Small intestine (tissue), 7 donors: Measurements from ENCODE around the gene REG4. TPM values are rescaled to one million over a fixed set of nuclear protein-coding genes. Genes with fewer than 3 reads are reported as not detected.
A peak's percentile ranks its signal among the peaks of the same experiment; 100 is the strongest.

Source experiments
- DNase-seq, 2 donors: peaks; one replicate each; pipeline versions ENCODE4 v3.0.0 to v3.0.0-alpha.2; 2013
- FAIRE-seq: peaks from 2 replicates; lab custom pipeline; 2012; peaks lifted over from hg19 to GRCh38; lab: Jason Lieb, UNC
- H3K27ac ChIP-seq, 3 donors: one replicate each; pipeline ENCODE4 v1.5.1; 2013; ENCODE audit warnings: low read length in 2 of 3, mild to moderate bottlenecking in 2 of 3, control low read depth in 1 of 3, inconsistent platforms in 1 of 3, low read depth in 1 of 3, moderate library complexity in 1 of 3
- H3K27me3 ChIP-seq, 3 donors: one replicate each; pipeline ENCODE4 v1.6.1; 2013; ENCODE audit warnings: low read length in 3 of 3, inconsistent platforms in 1 of 3; ENCODE audit not compliant: control insufficient read depth in 3 of 3, insufficient read depth in 3 of 3
- H3K36me3 ChIP-seq, 3 donors: one replicate each; pipeline ENCODE4 v1.6.1; 2013; ENCODE audit warnings: low read length in 3 of 3, inconsistent platforms in 1 of 3, low read depth in 1 of 3, mild to moderate bottlenecking in 1 of 3, moderate library complexity in 1 of 3; ENCODE audit not compliant: control insufficient read depth in 3 of 3, insufficient read depth in 2 of 3
- H3K4me1 ChIP-seq, 3 donors: one replicate each; pipeline ENCODE4 v1.6.1; 2013; ENCODE audit warnings: low read length in 2 of 3, inconsistent platforms in 1 of 3, low read depth in 1 of 3, mild to moderate bottlenecking in 1 of 3, moderate library complexity in 1 of 3; ENCODE audit not compliant: control insufficient read depth in 3 of 3, insufficient read depth in 2 of 3
- H3K4me3 ChIP-seq, 3 donors: one replicate each; pipeline ENCODE4 v1.5.1; 2013; ENCODE audit warnings: low read length in 3 of 3, control low read depth in 1 of 3, inconsistent platforms in 1 of 3, low read depth in 1 of 3, mild to moderate bottlenecking in 1 of 3, moderate library complexity in 1 of 3
- H3K9me3 ChIP-seq, 2 donors: one replicate each; pipeline ENCODE4 v1.6.1; 2013; ENCODE audit warnings: low read depth in 1 of 2, low read length in 1 of 2; ENCODE audit not compliant: control insufficient read depth in 2 of 2, insufficient read depth in 1 of 2
- WGBS, 3 donors: extraction: QIAGEN DNeasy Blood & Tissue Kit; methylation state at CpG; one replicate each; pipeline ENCODE4 v1.1.7; 2013; 5-methylcytosine and 5-hydroxymethylcytosine counted together
- polyA plus RNA-seq, 4 donors: library from polyadenylated mRNA; stranded (reverse) in 3 of 4; unstranded in 1 of 4; fragments of 200-250 nt in 3 of 4; fragments of 120-200 nt in 1 of 4; gene quantifications; one replicate each; pipeline versions ENCODE4 v1.2.1 to v1.2.3, GENCODE V29; 2013
- donor health status: healthy with polysubstance abuse.
- donor health status: control.
- donor health status: control.
- donor health status: Bipolar disorder and iron deficiency.
- donor health status: healthy.

REG4 gene
- polyA plus RNA-seq, 4 donors, result 145 to 1,219 (median 254) TPM

DNA sequence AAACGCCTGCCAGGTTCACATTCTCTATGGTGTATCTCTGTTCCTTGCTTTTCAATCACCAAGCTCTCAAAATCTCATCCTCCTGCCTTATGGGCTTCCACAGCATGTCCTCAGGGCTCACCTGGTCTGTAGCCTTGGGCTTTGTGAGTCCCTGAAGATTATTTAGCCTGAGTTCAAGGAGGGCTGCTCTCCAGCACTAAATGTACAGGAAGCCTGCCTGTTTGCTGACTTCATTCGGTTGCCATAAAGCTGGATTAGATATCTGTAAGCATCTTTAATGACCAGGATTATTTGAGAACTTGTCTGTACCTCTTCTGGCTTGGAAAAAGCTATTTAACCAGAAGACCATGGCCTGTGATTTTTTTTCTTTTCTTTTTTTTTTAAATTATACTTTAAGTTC lies 6.9 kb upstream of the REG4 start:
- FAIRE-seq, result no peak
- H3K27ac ChIP-seq, result no peak overlapping the region
- no peaks in the 10 kb centered on the region for H3K36me3 ChIP-seq
- H3K4me3 ChIP-seq, result no peak overlapping the region
- DNase-seq, result peak in 1 of 2 donors; percentile 39
- no peaks in the 10 kb centered on the region for H3K27me3 ChIP-seq
- 50 to 69% (median 63%) methylated on average over 2 of the region's 2 CpGs for WGBS, 3 donors
- peaks cover 5 to 33% (median 6%) of the 10 kb centered on the region in 3 donors for H3K4me1 ChIP-seq
- peaks cover 0 to 2% of the 10 kb centered on the region in 2 donors for H3K9me3 ChIP-seq

DNA sequence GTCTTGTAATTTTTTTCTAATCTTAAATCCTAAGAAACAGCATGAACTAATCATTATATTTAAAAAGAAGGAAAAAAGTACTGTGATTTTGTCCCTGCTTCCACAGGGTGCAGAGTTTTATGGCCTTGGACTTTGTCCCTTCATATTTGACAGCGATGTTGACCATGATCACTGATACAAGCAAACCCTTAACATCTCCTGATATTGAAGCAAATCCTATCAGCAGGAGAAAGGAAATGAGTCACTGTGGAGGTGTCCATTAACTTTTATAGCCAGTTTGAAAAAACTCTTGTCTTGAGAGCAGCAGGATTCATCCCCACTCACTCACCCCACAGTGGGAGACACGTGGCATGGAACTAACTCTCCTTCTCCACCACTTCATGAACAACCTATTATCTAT lies 5.1 kb upstream of the REG4 start:
- peak overlapping the region in 2 of 3 donors; percentile 54 to 81 for H3K27ac ChIP-seq
- peak; percentile 39 for FAIRE-seq

DNA sequence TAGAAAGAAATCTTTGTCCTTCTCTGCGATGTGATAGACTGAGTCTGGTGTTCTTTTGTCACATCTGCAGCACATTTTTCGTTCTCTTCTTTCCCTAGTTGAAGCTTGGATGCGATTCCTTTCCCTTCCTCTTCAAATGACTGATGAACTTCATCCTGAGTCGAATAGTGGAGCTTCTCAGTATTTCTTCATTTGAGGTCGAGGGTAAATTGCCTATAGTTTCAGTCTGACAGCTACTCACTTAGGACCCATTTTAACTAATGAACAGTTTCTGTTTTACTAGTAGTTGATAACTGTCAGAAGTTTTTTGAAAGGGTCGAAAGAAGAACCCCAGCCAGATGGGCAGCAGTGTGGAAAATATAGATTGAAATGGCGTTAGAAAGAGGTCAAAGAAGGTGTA lies 4.7 kb upstream of the REG4 start:
- H3K4me1 ChIP-seq, result peaks cover 5 to 43% (median 10%) of the 10 kb centered on the region in 3 donors
- no peaks in the 10 kb centered on the region for H3K36me3 ChIP-seq
- H3K27me3 ChIP-seq, result no peaks in the 10 kb centered on the region
- 18 to 53% (median 32%) methylated on average over 7 of the region's 7 CpGs for WGBS, 3 donors
- FAIRE-seq (no peak), DNase-seq (peak in 1 of 2 donors; percentile 56)
- H3K27ac ChIP-seq, result peak overlapping the region in 2 of 3 donors; percentile 32 to 81
- no peak overlapping the region for H3K4me3 ChIP-seq
- H3K9me3 ChIP-seq, result peaks cover 0 to 2% of the 10 kb centered on the region in 2 donors

More for the DNA sequence above, 5.1 kb upstream of the REG4 start:
- H3K36me3 ChIP-seq, result no peaks in the 10 kb centered on the region
- peaks cover 5 to 43% (median 10%) of the 10 kb centered on the region in 3 donors for H3K4me1 ChIP-seq
- no peaks in the 10 kb centered on the region for H3K27me3 ChIP-seq
- H3K9me3 ChIP-seq, result peaks cover 0 to 2% of the 10 kb centered on the region in 2 donors
- H3K4me3 ChIP-seq, result no peak overlapping the region
- WGBS, 3 donors, result 9 to 52% (median 30%) methylated on average over 2 of the region's 2 CpGs
- DNase-seq, result peak; percentile 94 to 95

DNA sequence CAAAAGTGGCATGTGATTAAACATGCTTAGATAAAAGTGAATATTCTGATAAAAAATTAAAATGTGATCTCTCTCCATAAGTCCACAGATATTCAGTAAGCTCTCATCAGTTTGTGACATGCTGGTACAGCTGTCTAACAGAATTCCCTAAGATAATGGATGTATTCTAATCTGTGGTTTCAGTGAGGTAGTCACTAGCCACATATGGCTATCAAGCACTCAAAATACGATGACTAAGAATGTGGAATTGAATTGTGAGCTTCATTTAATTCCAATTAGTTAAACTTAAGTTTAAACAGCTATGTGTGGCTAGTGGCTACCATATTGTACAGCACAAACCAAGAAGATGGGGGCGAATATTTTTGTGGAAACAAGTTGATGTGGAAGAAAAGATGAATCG lies 4.1 kb upstream of the REG4 start:
- Histone ChIP-seq H3K27ac (peak overlapping the region in 1 of 3 donors; percentile 81), H3K4me3 (no peak overlapping the region), H3K4me1 (peaks cover 5 to 43% (median 10%) of the 10 kb centered on the region in 3 donors), H3K36me3 (no peaks in the 10 kb centered on the region), H3K9me3 (peaks cover 0 to 2% of the 10 kb centered on the region in 2 donors), H3K27me3 (no peaks in the 10 kb centered on the region)
- WGBS, 3 donors, result 55 to 75% (median 62%) methylated on average over 3 of the region's 3 CpGs
- FAIRE-seq (no peak), DNase-seq (no peak)

DNA sequence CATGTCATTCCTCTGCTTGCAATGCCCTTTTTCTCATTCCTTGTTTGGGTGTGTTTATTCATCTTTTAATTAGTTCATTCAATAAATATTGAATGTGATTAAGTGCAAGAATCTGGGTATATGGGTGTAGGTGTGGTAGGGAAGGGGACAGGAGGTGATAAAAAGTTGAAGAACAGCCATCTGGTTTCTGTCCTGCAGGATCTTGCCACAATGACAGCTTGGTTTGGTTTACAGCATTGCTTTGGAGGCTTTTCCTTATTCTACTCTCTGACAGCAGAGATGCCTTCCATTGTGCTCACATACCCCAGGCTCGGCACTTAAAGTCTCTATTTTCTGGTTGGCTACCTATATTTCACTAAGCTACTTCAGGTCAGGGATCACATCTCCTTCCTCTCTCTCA lies 3.0 kb upstream of the REG4 start:
- Histone ChIP-seq H3K27ac (no peak overlapping the region), H3K9me3 (peaks cover 0 to 2% of the 10 kb centered on the region in 2 donors), H3K36me3 (no peaks in the 10 kb centered on the region), H3K4me1 (peaks cover 5 to 43% (median 10%) of the 10 kb centered on the region in 3 donors), H3K27me3 (no peaks in the 10 kb centered on the region), H3K4me3 (no peak overlapping the region)
- DNase-seq, result no peak
- WGBS, 3 donors, result 61 to 79% (median 70%) methylated on average over 1 of the region's 1 CpG
- FAIRE-seq, result no peak

DNA sequence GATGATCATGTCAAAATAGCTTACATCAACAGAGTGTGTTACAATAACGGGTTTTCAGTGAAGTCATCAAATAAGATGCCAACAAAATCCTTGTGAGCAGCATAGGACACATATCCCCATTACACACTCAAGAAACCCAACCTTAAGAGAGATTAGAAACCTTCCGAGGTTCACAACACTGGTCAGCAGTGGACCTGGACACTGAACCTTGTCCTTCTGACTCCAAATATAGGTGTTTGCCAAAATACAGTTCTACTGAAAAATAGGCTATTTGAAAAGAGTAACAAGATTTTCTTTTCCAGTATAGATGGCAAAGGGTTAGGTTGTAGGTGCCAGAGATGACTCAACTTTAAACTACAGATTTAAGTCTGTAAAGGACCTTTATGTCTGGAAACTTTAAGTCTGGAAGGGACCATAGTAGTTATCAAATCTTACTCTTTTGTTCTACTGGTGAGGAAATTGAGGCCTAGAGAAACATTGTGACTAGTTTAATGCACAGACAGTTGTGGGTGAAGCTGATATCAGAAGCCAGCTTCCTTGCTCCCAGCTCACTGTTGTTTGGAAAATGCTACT lies 811 bp upstream of the REG4 start:
- H3K4me1 ChIP-seq, result peaks cover 5 to 34% (median 8%) of the 10 kb centered on the region in 3 donors
- H3K27me3 ChIP-seq, result no peaks in the 10 kb centered on the region
- DNase-seq (no peak), FAIRE-seq (no peak)
- no peaks in the 10 kb centered on the region for H3K36me3 ChIP-seq
- H3K27ac ChIP-seq, result peak overlapping the region in 1 of 3 donors; percentile 34
- H3K9me3 ChIP-seq, result no peaks in the 10 kb centered on the region
- H3K4me3 ChIP-seq, result no peak overlapping the region
- 52 to 81% (median 56%) methylated on average over 2 of the region's 2 CpGs for WGBS, 3 donors

DNA sequence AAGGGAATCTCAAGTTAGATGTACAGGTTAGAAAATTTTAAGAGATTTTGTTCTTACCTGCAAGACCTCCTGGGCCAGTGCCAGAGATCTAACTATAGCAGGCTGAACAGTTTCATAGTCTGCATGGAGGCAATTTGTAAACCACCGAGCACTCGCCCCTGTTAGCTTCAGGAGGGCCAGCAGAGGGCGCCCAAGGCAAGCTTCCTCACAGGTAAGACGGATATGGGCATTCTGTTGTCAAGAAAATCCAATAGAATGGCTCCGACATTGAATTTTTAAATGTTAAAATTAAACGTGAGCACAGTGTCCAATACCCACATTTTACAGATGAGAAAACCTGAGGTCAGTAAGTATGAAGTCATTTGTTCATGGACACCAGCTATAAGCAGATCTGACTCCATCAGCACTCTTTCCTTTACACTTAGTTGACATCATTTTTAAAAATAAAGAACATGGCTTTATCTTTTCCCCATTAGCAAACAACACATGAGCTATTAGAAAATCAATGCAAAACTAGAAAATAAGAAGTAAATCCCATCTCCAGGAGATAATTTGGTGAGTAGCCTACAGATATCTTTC lies 2.2 kb downstream of the REG4 start:
- H3K27ac ChIP-seq, result peak overlapping the region in 1 of 3 donors; percentile 9
- peak; percentile 79 to 90 for DNase-seq
- H3K27me3 ChIP-seq, result no peaks in the 10 kb centered on the region
- FAIRE-seq, result no peak
- no peak overlapping the region for H3K4me3 ChIP-seq
- WGBS, 3 donors, result 1 to 3% (median 1%) methylated on average over 6 of the region's 6 CpGs
- H3K9me3 ChIP-seq, result no peaks in the 10 kb centered on the region
- peaks cover 0 to 5% (median 2%) of the 10 kb centered on the region in 3 donors for H3K36me3 ChIP-seq
- H3K4me1 ChIP-seq, result peaks cover 0 to 12% (median 4%) of the 10 kb centered on the region in 3 donors

DNA sequence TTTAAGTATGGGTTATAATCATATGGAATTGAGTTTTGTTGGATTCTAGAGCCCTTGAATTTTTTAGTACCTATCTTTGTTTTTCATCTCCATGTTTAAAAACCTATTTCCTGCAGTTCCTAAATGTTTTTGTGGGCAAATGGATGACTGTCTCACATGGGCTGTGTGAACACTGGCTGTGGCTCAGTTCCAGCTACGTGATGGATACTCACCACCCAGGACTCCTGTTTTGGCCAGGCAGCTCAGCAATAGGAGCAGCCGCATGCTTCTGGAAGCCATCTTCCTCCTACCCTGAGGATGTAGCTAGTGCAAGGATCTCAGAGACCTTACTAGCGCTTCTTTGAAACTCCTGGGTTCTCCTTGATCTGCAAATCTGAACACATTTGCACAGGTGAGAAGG lies 2.8 kb downstream of the REG4 start:
- DNase-seq, result no peak
- Histone ChIP-seq H3K9me3 (no peaks in the 10 kb centered on the region), H3K4me1 (peaks cover 0 to 10% (median 4%) of the 10 kb centered on the region in 3 donors), H3K27ac (no peak overlapping the region), H3K36me3 (peaks cover 0 to 5% (median 2%) of the 10 kb centered on the region in 3 donors), H3K27me3 (no peaks in the 10 kb centered on the region), H3K4me3 (no peak overlapping the region)
- WGBS, 3 donors, result 52 to 60% (median 57%) methylated on average over 3 of the region's 3 CpGs
- no peak for FAIRE-seq
